ENCODE results near the gene MELK.
A peak's percentile ranks its signal among the peaks of the same experiment; 100 is the strongest.
"Not testable (repeated sequence)": the region's sequence is repeated elsewhere in the genome, so short reads cannot be mapped to it uniquely, and the experiment has no call there.

Gene MELK

DNA sequence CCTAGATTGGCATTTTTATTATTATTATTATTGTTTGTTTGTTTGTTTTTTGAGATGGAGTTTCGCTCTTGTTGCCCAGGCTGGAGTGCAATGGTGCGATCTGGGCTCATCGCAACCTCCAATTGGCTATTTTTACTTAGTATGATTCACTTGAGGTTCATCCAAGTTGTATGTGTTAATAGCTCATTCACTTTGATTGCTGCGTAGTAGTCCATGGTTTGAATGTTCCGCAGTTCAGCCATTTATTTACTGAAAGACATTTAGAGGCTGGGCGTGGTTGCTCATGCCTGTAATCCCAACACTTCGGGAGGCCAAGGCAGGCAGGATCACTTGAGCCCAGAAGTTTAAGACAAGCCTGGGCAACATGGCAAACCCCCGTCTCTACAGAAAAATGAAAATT lies 22.6 kb upstream of the MELK start:
- H3K27me3 ChIP-seq: no peaks in the 10 kb centered on the region
- H3K4me2 ChIP-seq: no peak overlapping the region
- H3K27ac ChIP-seq: no peak overlapping the region
- H3K9me3 ChIP-seq: no peaks in the 10 kb centered on the region
- peaks cover 5% of the 10 kb centered on the region; the same call in 1 of the 2 replicates for H3K4me1 ChIP-seq
- no peaks in the 10 kb centered on the region for H3K36me3 ChIP-seq
- H3K9ac ChIP-seq: no peak overlapping the region
- no peak for TF ChIP-seq Cebpa-rat (IDR thresholded peaks at IDR 0.05)
- no peaks in the 10 kb centered on the region for H4K20me1 ChIP-seq
- no peak overlapping the region for H3K4me3 ChIP-seq

DNA sequence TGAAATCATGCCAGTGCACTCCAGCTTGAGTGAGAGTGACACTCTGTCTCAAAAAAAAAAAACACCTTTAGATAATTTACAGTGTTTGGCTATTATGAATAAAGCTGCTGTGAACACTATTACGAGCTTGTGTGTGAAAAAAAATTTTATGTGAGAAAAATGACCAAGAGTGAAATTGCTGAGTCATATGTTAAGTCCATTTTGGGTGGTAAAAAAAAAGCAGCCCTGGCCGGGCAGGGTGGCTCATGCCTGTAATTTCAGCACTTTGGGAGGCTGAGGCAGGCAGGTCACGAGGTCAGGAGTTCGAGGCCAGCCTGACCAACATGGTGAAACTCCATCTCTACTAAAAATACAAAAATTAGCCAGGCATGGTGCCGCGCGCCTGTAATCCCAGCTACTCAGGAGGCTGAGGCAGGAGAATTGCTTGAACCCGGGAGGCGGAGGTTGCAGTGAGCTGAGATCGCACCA lies 22.0 kb upstream of the MELK start:
- H3K27me3 ChIP-seq, H3K9ac ChIP-seq, H3K9me3 ChIP-seq, H3K4me1 ChIP-seq, H3K27ac ChIP-seq, H4K20me1 ChIP-seq, H3K4me3 ChIP-seq, H3K4me2 ChIP-seq, H3K36me3 ChIP-seq: not testable (repeated sequence)

DNA sequence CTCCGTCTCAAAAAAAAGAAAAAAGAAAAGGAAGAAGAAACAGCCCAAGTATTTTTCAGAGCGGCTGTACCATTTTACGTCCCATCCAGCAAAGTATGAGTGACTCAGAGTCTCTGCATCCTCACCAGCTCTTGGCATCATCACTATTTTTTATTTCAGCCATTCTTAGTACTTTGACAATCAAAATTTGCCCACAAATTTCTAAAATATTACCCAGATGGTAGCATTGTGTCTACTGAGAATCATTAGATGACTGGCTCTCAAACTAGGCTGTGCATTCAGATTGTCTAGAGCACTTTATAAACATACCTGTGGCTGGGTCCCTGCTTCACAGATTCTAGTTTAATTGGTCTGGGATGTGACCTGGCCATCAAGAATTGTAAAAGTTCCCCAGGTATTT lies 21.6 kb upstream of the MELK start:
- H3K27me3 ChIP-seq: no peaks in the 10 kb centered on the region
- no peak for TF ChIP-seq Cebpa-rat (IDR thresholded peaks at IDR 0.05)
- no peak overlapping the region for H3K4me3 ChIP-seq
- H3K4me2 ChIP-seq: no peak overlapping the region
- no peaks in the 10 kb centered on the region for H3K9me3 ChIP-seq
- no peak overlapping the region for H3K27ac ChIP-seq
- H4K20me1 ChIP-seq: no peaks in the 10 kb centered on the region
- peaks cover 5% of the 10 kb centered on the region; the same call in 1 of the 2 replicates for H3K4me1 ChIP-seq
- H3K9ac ChIP-seq: no peak overlapping the region
- H3K36me3 ChIP-seq: no peaks in the 10 kb centered on the region

DNA sequence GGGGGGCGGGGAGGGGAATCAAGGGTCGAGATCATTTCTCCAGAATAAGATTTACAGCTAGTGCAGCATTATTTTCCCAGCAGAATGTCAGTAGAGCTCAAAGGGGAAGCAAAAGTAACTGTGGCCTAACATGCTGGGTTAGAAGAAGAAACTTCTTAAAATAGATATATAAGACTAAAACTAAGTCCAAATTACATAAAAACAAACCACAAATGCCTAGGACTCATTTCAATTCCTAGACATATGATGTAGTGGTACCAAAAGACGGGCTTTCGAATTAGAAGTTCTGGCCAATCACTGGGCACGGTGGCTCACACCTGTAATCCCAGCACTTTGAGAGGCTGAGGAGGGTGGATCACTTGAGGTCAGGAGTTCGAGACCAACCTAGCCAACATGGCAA lies 20.8 kb upstream of the MELK start:
- H3K4me3 ChIP-seq: no peak overlapping the region
- H3K4me2 ChIP-seq: no peak overlapping the region
- no peaks in the 10 kb centered on the region for H3K36me3 ChIP-seq
- no peak overlapping the region for H3K9ac ChIP-seq
- H3K27me3 ChIP-seq: no peaks in the 10 kb centered on the region
- H3K4me1 ChIP-seq: peaks cover 5% of the 10 kb centered on the region; the same call in 1 of the 2 replicates
- H4K20me1 ChIP-seq: no peaks in the 10 kb centered on the region
- no peaks in the 10 kb centered on the region for H3K9me3 ChIP-seq
- no peak for TF ChIP-seq Cebpa-rat (IDR thresholded peaks at IDR 0.05)
- H3K27ac ChIP-seq: no peak overlapping the region

DNA sequence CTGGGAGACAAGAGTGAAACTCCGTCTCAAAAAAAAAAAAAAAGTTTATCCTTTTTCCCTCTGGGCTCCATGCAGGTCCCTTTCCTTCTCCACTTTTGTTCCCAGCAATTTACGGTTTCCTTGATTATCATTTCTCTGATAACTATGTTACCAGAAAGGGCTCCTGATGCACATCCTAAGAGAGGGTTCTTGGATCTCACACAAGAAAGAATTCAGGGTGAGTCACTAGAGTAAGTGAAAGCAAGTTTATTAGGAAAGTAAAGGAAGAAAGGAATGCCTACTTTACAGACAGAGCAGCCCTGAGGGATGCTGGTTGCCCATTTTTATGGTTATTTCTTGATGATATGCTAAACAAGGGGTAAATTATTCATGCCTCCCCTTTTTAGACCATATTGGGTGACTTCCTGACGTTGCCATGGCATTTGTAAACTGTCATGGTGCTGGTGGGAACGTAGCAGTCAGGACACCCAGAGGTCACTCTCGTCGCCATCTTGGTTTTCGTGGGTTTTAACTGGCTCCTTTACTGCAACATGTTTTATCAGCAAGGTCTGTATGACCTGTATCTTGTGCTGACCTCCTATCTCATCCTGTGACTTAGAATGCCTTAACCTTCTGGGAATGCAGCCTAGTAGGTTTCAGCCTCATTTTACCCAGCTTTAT lies 13.5 kb upstream of the MELK start:
- no peaks in the 10 kb centered on the region for H3K36me3 ChIP-seq
- H3K9ac ChIP-seq: no peak overlapping the region
- H3K4me1 ChIP-seq: no peaks in the 10 kb centered on the region
- H3K27ac ChIP-seq: no peak overlapping the region
- no peak overlapping the region for H3K4me2 ChIP-seq
- no peaks in the 10 kb centered on the region for H4K20me1 ChIP-seq
- no peak for TF ChIP-seq Cebpa-rat (IDR thresholded peaks at IDR 0.05)
- no peaks in the 10 kb centered on the region for H3K9me3 ChIP-seq
- no peak overlapping the region for H3K4me3 ChIP-seq
- no peaks in the 10 kb centered on the region for H3K27me3 ChIP-seq

DNA sequence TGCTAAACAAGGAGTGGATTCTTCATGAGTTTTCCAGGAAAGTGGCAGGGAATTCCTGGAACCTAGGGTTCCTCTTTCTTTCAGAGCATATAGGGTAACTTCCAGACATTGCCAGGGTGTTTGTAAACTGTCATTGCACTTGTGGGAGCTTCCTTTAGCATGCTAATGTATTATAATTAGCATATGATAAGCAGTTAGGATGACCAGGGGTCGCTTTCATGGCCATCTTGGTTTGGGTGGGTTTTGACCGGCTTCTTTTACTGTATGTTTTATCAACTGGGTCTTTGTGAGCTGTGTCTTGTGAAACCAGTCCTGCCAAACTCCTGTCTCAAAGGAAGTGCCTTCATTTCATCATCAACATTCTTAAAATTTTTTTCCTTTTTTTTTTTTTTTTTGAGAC lies 11.9 kb upstream of the MELK start:
- H4K20me1 ChIP-seq: no peaks in the 10 kb centered on the region
- TF ChIP-seq Cebpa-rat (IDR thresholded peaks at IDR 0.05): no peak
- no peak overlapping the region for H3K4me2 ChIP-seq
- H3K27me3 ChIP-seq: no peaks in the 10 kb centered on the region
- H3K4me3 ChIP-seq: no peak overlapping the region
- H3K27ac ChIP-seq: no peak overlapping the region
- H3K36me3 ChIP-seq: no peaks in the 10 kb centered on the region
- no peaks in the 10 kb centered on the region for H3K9me3 ChIP-seq
- no peaks in the 10 kb centered on the region for H3K4me1 ChIP-seq
- no peak overlapping the region for H3K9ac ChIP-seq

DNA sequence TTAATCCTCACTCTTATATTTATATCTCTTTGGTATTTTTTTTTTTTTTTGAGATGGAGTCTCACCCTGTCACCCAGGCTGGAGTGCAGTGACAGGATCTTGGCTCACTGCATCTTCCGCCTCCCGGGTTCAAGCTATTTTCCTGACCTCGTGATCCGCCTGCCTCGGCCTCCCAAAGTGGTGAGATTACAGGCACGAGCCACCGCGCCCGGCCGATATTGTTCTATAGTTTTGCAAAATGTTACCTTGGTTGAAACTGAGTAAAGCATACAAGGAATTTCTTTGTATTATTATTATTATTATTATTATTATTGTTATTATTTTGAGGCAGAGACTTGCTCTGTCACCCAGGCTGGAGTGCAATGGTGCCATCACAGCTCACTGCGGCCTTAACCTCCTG lies 9.9 kb upstream of the MELK start:
- not testable (repeated sequence) for H3K9me3 ChIP-seq, H4K20me1 ChIP-seq, H3K27me3 ChIP-seq, H3K27ac ChIP-seq, H3K9ac ChIP-seq, H3K4me2 ChIP-seq, H3K4me3 ChIP-seq, H3K4me1 ChIP-seq, H3K36me3 ChIP-seq

DNA sequence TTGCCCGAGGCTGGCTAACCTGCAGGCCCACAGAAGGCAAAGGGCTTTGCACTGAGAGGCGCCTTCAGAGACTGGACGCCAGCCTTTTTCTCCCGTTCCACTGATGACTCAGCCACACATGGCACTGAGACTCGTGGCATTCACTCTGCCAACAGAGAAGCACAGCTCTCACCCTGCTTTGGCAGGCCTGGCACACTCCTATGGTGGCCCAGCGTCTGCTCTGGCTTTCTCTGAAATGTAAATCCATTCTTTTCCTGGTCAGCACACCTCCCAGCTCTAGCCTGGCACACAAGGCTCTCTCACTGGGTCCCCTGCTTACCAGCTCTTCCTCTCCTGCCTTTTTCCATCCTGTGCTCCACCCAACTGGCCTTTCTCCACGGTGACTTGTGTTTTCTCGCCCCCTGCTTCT lies 5.9 kb upstream of the MELK start:
- no peak overlapping the region for H3K9ac ChIP-seq
- TF ChIP-seq Cebpa-rat (IDR thresholded peaks at IDR 0.05): no peak
- H3K36me3 ChIP-seq: no peaks in the 10 kb centered on the region
- no peaks in the 10 kb centered on the region for H4K20me1 ChIP-seq
- H3K27ac ChIP-seq: no peak overlapping the region
- H3K9me3 ChIP-seq: no peaks in the 10 kb centered on the region
- H3K4me1 ChIP-seq: peaks cover 2% of the 10 kb centered on the region
- H3K4me2 ChIP-seq: no peak overlapping the region
- no peaks in the 10 kb centered on the region for H3K27me3 ChIP-seq
- H3K4me3 ChIP-seq: no peak overlapping the region

DNA sequence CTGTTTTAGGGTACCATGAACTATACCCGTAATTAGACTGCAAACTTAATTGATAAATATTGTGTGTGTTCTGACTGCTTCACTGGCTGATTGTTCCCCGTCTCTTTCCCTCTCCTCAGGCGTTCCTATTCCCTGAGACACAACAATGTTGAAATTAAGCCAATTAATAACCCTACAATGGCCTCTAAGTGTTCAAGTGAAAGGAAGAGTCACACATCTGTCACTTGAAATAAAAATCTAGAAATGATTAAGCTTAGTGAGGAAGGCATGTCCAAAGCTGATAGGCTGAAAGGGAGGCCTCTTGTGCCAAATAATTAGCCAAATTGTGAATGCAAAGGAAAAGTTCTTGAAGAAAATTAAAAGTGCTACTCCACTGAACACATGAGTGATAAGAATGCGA lies 4.0 kb upstream of the MELK start:
- not testable (repeated sequence) for H3K4me3 ChIP-seq, H3K9me3 ChIP-seq, H4K20me1 ChIP-seq, H3K36me3 ChIP-seq, H3K27ac ChIP-seq, H3K27me3 ChIP-seq, H3K9ac ChIP-seq, H3K4me2 ChIP-seq
- peaks cover 13% of the 10 kb centered on the region for H3K4me1 ChIP-seq

DNA sequence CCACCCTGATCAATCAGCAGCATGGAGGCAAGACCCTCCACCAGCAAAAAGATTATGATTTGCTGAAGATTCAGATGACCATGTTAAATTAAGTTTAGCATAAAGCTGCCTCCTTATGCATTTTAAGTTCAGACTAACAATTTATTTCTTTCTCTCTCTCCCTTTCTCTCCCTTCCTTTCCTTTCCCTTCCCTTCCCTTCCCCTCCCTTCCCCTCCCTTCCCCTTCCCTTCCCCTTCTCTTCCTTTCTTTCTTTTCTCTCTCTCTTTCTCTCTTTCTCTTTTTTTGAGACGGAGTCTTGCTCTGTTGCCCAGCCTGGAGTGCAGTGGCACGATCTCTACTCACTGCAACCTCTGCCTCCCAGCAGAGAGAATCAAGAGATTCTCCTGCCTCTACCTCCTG lies 1.4 kb upstream of the MELK start:
- Histone ChIP-seq H3K4me1 (peaks cover 40% of the 10 kb centered on the region), H4K20me1 (no peaks in the 10 kb centered on the region), H3K9me3 (no peaks in the 10 kb centered on the region), H3K4me2 (no peak overlapping the region), H3K27me3 (no peaks in the 10 kb centered on the region), H3K4me3 (no peak overlapping the region), H3K27ac (no peak overlapping the region), H3K36me3 (peaks cover 2% of the 10 kb centered on the region; the same call in 1 of the 2 replicates), H3K9ac (no peak overlapping the region)
- no peak for TF ChIP-seq Cebpa-rat (IDR thresholded peaks at IDR 0.05)

DNA sequence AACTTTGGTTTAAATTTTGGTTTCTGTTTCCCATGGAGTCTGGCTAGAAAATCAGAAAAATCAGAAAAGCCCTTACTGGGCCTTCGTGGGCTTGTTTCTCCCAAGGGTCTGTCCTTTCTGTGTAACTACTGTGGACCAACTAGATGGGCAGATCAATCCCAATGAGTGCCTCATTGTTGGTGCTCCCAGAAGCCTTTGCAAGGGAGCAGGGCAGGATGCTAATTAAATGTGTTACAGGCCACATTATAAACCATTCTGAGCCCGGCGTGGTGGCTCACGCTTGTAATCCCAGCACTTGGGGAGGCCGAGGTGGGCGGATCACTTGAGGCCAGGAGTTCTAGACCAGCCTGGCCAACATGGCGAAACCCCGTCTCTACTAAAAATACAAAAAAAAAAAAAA lies 1.4 kb downstream of the MELK start:
- Histone ChIP-seq H3K4me2 (peak overlapping the region; percentile 96), H3K4me1 (peaks cover 44% of the 10 kb centered on the region), H3K9ac (peak overlapping the region; percentile 83), H3K36me3 (peaks cover 21% of the 10 kb centered on the region; the same call in 1 of the 2 replicates), H3K4me3 (peak overlapping the region; percentile 90), H3K27ac (peak overlapping the region; percentile 83; the same call in 1 of the 2 replicates)
- H3K27me3 ChIP-seq, H4K20me1 ChIP-seq, H3K9me3 ChIP-seq: not testable (repeated sequence)

All from BLaER1 (cell line).